ENCODE measurements around the gene TRIM2. TPM values are rescaled to one million over a fixed set of nuclear protein-coding genes. Genes with fewer than 3 reads are reported as not detected.
A peak's percentile ranks its signal among the peaks of the same experiment; 100 is the strongest.

TRIM2 gene
- total RNA-seq, 4 donors from 2014 or later, result 146 to 229 (median 192) TPM

GRCh38 chr4:153318696-153319320 lies 114.6 kb downstream of the TRIM2 start:
- H3K4me1 ChIP-seq, result no peaks in the 10 kb centered on the region
- DNase-seq, result peak; percentile 48 to 52
- no peaks in the 10 kb centered on the region for H3K27me3 ChIP-seq
- TF ChIP-seq POLR2A (IDR thresholded peaks at IDR 0.05) (no peak), CTCF (IDR thresholded peaks at IDR 0.05) (peak; percentile 17 to 85 (median 69))
- no peaks in the 10 kb centered on the region for H3K9me3 ChIP-seq
- peaks cover 8 to 24% of the 10 kb centered on the region in 2 donors for H3K36me3 ChIP-seq
- intact Hi-C loops (cut with DNase I), result no loop called here
- WGBS, 2 donors, result 65 to 71% methylated on average over 2 of the region's 2 CpGs
- no peak overlapping the region for H3K4me3 ChIP-seq (replicated peaks in 1 of 3)
- H3K27ac ChIP-seq, result no peak overlapping the region

DNA sequence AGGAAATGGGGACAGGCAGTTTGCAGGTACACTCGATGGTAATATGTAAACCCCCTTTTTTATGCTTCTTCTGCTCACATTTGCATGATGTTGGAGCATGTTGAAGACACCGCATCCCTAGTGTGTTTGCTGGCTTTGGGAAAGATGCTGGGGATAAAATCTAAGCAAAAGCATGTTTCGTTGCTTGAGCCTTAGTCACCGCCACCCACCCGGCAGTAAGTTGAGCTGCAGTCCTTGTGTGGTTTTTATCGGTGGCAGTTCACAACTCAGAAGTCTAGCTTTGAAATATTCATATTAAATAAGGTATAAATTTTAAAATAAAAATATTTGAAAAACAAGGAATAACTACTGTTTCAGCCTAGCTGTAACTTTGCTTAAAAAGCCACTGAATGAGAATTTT lies 118.5 kb downstream of the TRIM2 start:
- no peaks in the 10 kb centered on the region for H3K9me3 ChIP-seq
- intact Hi-C loops (cut with DNase I), result loop anchor here (5.0 kb wide), 1 partner anchor 180 kb away; no protein-coding TSS in a partner anchor
- H3K27me3 ChIP-seq, result no peaks in the 10 kb centered on the region
- peaks cover 8 to 26% of the 10 kb centered on the region in 2 donors for H3K36me3 ChIP-seq
- WGBS, 2 donors, result 78 to 84% methylated on average over 6 of the region's 6 CpGs
- H3K4me1 ChIP-seq, result no peaks in the 10 kb centered on the region
- no peak overlapping the region for H3K4me3 ChIP-seq (replicated peaks in 1 of 3)
- H3K27ac ChIP-seq, result no peak overlapping the region
- no peak for TF ChIP-seq POLR2A (IDR thresholded peaks at IDR 0.05)
- DNase-seq, result no peak

GRCh38 chr4:153324046-153324445 lies 119.8 kb downstream of the TRIM2 start:
- Histone ChIP-seq H3K9me3 (no peaks in the 10 kb centered on the region), H3K4me1 (no peaks in the 10 kb centered on the region), H3K27ac (no peak overlapping the region), H3K4me3 (replicated peaks in 1 of 3) (no peak overlapping the region), H3K27me3 (no peaks in the 10 kb centered on the region), H3K36me3 (peaks cover 8 to 26% of the 10 kb centered on the region in 2 donors)
- 92 to 94% methylated on average over 3 of the region's 3 CpGs for WGBS, 2 donors
- intact Hi-C loops (cut with DNase I), result loop anchor here (5.0 kb wide), 1 partner anchor 182 kb away; no protein-coding TSS in a partner anchor
- DNase-seq, result no peak
- TF ChIP-seq POLR2A (IDR thresholded peaks at IDR 0.05) (no peak), CTCF (IDR thresholded peaks at IDR 0.05) (no peak)

- H3K36me3 ChIP-seq, result peaks cover 13 to 27% of the 10 kb centered on the region in 2 donors
- WGBS, 2 donors, result 92 to 100% methylated on average over 2 of the region's 2 CpGs
- no peak overlapping the region for H3K27ac ChIP-seq
- DNase-seq, result no peak
- no peak overlapping the region for H3K4me3 ChIP-seq (replicated peaks in 1 of 3)
- TF ChIP-seq CTCF (IDR thresholded peaks at IDR 0.05), result no peak
- TF ChIP-seq POLR2A (IDR thresholded peaks at IDR 0.05), result no peak
- no peaks in the 10 kb centered on the region for H3K4me1 ChIP-seq
- H3K9me3 ChIP-seq, result no peaks in the 10 kb centered on the region
- no peaks in the 10 kb centered on the region for H3K27me3 ChIP-seq
- intact Hi-C loops (cut with DNase I), result no loop called here
Measured at GRCh38 chr4:153325558-153325957, 121.3 kb downstream of the TRIM2 start.

GRCh38 chr4:153326513-153326912 lies 122.3 kb downstream of the TRIM2 start:
- no peaks in the 10 kb centered on the region for H3K9me3 ChIP-seq
- no peak overlapping the region for H3K4me3 ChIP-seq (replicated peaks in 1 of 3)
- H3K27me3 ChIP-seq, result no peaks in the 10 kb centered on the region
- DNase-seq, result no peak
- peaks cover 8 to 27% of the 10 kb centered on the region in 2 donors for H3K36me3 ChIP-seq
- intact Hi-C loops (cut with DNase I), result no loop called here
- H3K27ac ChIP-seq, result no peak overlapping the region
- WGBS, 2 donors, result 98% methylated on average over 11 of the region's 11 CpGs
- TF ChIP-seq POLR2A (IDR thresholded peaks at IDR 0.05), result no peak
- H3K4me1 ChIP-seq, result no peaks in the 10 kb centered on the region

DNA sequence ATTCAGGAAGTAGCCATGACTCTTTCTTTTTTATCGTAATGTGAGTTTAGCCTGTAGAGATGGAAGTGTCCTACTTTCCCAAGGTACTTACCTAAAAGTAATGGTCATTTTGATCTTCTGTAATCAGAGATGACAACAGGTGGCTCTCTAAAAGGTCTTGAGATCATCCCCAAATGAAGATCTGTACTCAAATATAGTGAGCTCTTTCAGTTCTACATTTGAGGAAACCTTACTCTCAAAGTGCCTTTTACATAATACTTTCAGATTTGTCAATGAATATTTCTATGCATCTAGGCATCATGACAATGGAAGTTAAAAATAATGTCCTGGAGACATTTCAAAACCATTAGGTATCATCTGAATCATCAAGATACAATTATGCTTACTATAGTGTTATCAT lies 123.0 kb downstream of the TRIM2 start:
- Histone ChIP-seq H3K4me3 (replicated peaks in 1 of 3) (no peak overlapping the region), H3K9me3 (no peaks in the 10 kb centered on the region), H3K4me1 (no peaks in the 10 kb centered on the region), H3K36me3 (peaks cover 8 to 27% of the 10 kb centered on the region in 2 donors), H3K27me3 (no peaks in the 10 kb centered on the region), H3K27ac (no peak overlapping the region)
- TF ChIP-seq POLR2A (IDR thresholded peaks at IDR 0.05) (no peak), CTCF (IDR thresholded peaks at IDR 0.05) (no peak)
- no peak for DNase-seq
- WGBS, 2 donors, result 80 to 87% methylated on average over 1 of the region's 1 CpG
- intact Hi-C loops (cut with DNase I), result no loop called here

All from thyroid gland (tissue), 4 donors.